ENCODE results near the gene RAD18.

DNA sequence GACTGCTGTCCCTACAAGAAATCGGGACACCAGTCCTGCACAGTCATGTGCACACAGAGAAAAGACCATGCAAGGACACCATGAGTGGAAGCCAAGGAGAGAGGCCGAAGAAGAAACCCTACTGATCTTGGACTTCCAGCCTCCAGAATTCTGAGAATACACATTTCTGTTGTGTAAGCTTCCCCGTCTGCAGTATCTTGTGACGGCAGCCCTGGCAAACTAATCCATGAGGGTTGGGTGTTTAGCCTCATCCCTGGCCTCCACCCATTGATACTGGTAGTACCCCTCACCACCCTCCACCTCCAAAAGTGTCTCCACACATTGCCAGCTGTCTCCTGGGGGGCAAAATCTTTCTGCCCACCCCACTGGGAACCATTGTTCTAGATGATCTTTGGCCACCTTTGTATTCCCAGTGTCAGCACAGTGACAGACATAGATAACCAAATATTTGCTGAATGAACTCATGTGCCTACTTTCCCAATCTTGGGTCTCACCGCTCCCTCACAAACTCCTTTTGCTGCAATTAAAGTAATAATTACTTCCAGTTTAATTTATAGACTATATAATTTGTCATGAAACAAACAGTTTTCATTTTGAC is 83.8 kb downstream of the RAD18 start:
- TF ChIP-seq, protein P1, sequence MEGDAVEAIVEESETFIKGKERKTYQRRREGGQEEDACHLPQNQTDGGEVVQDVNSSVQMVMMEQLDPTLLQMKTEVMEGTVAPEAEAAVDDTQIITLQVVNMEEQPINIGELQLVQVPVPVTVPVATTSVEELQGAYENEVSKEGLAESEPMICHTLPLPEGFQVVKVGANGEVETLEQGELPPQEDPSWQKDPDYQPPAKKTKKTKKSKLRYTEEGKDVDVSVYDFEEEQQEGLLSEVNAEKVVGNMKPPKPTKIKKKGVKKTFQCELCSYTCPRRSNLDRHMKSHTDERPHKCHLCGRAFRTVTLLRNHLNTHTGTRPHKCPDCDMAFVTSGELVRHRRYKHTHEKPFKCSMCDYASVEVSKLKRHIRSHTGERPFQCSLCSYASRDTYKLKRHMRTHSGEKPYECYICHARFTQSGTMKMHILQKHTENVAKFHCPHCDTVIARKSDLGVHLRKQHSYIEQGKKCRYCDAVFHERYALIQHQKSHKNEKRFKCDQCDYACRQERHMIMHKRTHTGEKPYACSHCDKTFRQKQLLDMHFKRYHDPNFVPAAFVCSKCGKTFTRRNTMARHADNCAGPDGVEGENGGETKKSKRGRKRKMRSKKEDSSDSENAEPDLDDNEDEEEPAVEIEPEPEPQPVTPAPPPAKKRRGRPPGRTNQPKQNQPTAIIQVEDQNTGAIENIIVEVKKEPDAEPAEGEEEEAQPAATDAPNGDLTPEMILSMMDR (IDR thresholded peaks at IDR 0.05), result no peak
- no peak for TF ChIP-seq EZH2phosphoT487 (IDR thresholded peaks at IDR 0.05)
- no peak for TF ChIP-seq EZH2 (IDR thresholded peaks at IDR 0.05)

Measured in neural progenitor cell (in vitro differentiated cells).